Measurements from ENCODE around the gene LGI2.
A peak's percentile ranks its signal among the peaks of the same experiment; 100 is the strongest.

GRCh38 chr4:25060963-25061340 lies 30.2 kb upstream of the LGI2 start:
- TF ChIP-seq CTCF (conservative IDR thresholded peaks at IDR 0.05; ENCODE audit: low read depth in 2 of 2) (peak; percentile 17 to 46; a peak in 2 of 4 replicates), EZH2phosphoT487 (IDR thresholded peaks at IDR 0.05; ENCODE audit: unreplicated experiment) (no peak), EZH2 (IDR thresholded peaks at IDR 0.05; ENCODE audit: low read depth, unreplicated experiment) (no peak), REST (IDR thresholded peaks at IDR 0.05; ENCODE audit: unreplicated experiment) (no peak), JUNB (IDR thresholded peaks at IDR 0.05; ENCODE audit: unreplicated experiment) (no peak), STAT1 (IDR thresholded peaks at IDR 0.05; ENCODE audit: unreplicated experiment) (no peak), ETS1 (IDR thresholded peaks at IDR 0.05) (no peak)
